OCI-LY3 (cell line): Measurements from ENCODE around the gene NOP58.
"Not testable (repeated sequence)": the region's sequence is repeated elsewhere in the genome, so short reads cannot be mapped to it uniquely, and the experiment has no call there.

ENCODE experiments used
- EZH2phosphoT487 ChIP-seq: fragments of 200-600 bp; shearing (Covaris generic); IDR thresholded peaks from 2 replicates; pipeline ENCODE4 v1.6.1; 2018; ENCODE audit warnings: antibody characterized with exemption, mixed run types, low read depth
- TF ChIP-seq, protein P1 (sequence below): fragments of 200-600, 300-600 bp; sonication (generic); IDR thresholded peaks from 2 replicates; pipeline ENCODE4 v1.5.1; 2014; ENCODE audit warnings: antibody characterized with exemption, low read length, low read depth

GRCh38 chr2:202320362-202320761 is 54.8 kb downstream of the NOP58 start:
- TF ChIP-seq, protein P1, sequence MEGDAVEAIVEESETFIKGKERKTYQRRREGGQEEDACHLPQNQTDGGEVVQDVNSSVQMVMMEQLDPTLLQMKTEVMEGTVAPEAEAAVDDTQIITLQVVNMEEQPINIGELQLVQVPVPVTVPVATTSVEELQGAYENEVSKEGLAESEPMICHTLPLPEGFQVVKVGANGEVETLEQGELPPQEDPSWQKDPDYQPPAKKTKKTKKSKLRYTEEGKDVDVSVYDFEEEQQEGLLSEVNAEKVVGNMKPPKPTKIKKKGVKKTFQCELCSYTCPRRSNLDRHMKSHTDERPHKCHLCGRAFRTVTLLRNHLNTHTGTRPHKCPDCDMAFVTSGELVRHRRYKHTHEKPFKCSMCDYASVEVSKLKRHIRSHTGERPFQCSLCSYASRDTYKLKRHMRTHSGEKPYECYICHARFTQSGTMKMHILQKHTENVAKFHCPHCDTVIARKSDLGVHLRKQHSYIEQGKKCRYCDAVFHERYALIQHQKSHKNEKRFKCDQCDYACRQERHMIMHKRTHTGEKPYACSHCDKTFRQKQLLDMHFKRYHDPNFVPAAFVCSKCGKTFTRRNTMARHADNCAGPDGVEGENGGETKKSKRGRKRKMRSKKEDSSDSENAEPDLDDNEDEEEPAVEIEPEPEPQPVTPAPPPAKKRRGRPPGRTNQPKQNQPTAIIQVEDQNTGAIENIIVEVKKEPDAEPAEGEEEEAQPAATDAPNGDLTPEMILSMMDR = not testable (repeated sequence)
- not testable (repeated sequence) for TF ChIP-seq EZH2phosphoT487
